Common myeloid progenitor, CD34-positive (primary cell): Measurements from ENCODE around the gene SDK2.

ENCODE experiments used
- CTCF ChIA-PET: fragments of 350-600 bp; sonication (Branson Sonifier 250); formaldehyde crosslinking; loops from one replicate; lab custom pipeline; 2021; ENCODE audit warnings: antibody characterized with exemption; lab: Charles Lee
- POLR2A ChIA-PET: fragments of 350-600 bp; sonication (Branson Sonifier 250); formaldehyde crosslinking; loops from one replicate; lab custom pipeline; 2021; ENCODE audit warnings: antibody characterized with exemption; lab: Charles Lee
- DNase-seq, 3 donors: peaks; one replicate each; pipeline versions ENCODE4 v3.0.0 to v3.0.0-alpha.2; 2013
- H3K27ac ChIP-seq, 2 experiments: 1 replicate in 1 of 2; 2 replicates in 1 of 2; pipeline ENCODE4 v1.7.0; 2013; ENCODE audit warnings: inconsistent platforms in 2 of 2, low read length in 2 of 2, mild to moderate bottlenecking in 2 of 2, low read depth in 1 of 2, moderate library complexity in 1 of 2; ENCODE audit not compliant: severe bottlenecking in 2 of 2, insufficient read depth in 1 of 2, poor library complexity in 1 of 2
- H3K27me3 ChIP-seq, 5 experiments: replicated peaks in 2 of 5; 1 replicate in 3 of 5; 2 replicates in 2 of 5; pipeline versions ENCODE4 v1.6.1 to v1.7.0; 2013; ENCODE audit warnings: low read length in 4 of 5, mild to moderate bottlenecking in 2 of 5, moderate library complexity in 2 of 5, inconsistent platforms in 1 of 5; ENCODE audit not compliant: insufficient read depth in 5 of 5, control insufficient read depth in 4 of 5
- H3K36me3 ChIP-seq, 4 experiments: 1 replicate in 2 of 4; 2 replicates in 2 of 4; pipeline versions ENCODE4 v1.6.1 to v1.7.0; 2013; ENCODE audit warnings: low read length in 3 of 4, control low read depth in 1 of 4, mild to moderate bottlenecking in 1 of 4; ENCODE audit not compliant: control insufficient read depth in 4 of 4, insufficient read depth in 4 of 4
- H3K4me1 ChIP-seq, 4 experiments: 1 replicate in 3 of 4; 2 replicates in 1 of 4; pipeline versions ENCODE4 v1.6.1 to v1.7.1; 2013; ENCODE audit warnings: low read length in 3 of 4, mild to moderate bottlenecking in 3 of 4, control low read depth in 1 of 4, inconsistent platforms in 1 of 4, moderate library complexity in 1 of 4; ENCODE audit not compliant: control insufficient read depth in 4 of 4, insufficient read depth in 4 of 4; ENCODE audit errors: control extremely low read depth in 1 of 4
- H3K4me3 ChIP-seq, 7 experiments: 1 replicate in 4 of 7; 2 replicates in 3 of 7; pipeline versions ENCODE4 v1.5.1 to v1.7.0; 2013; ENCODE audit warnings: mild to moderate bottlenecking in 7 of 7, low read length in 6 of 7, moderate library complexity in 6 of 7, inconsistent platforms in 2 of 7, low read depth in 2 of 7, control low read depth in 1 of 7; ENCODE audit not compliant: insufficient read depth in 4 of 7, control insufficient read depth in 1 of 7; ENCODE audit errors: extremely low read depth in 1 of 7
- H3K9me3 ChIP-seq, 5 experiments: 1 replicate in 4 of 5; 2 replicates in 1 of 5; pipeline versions ENCODE4 v1.6.1 to v1.7.1; 2013; ENCODE audit warnings: low read length in 4 of 5, mild to moderate bottlenecking in 2 of 5, inconsistent platforms in 1 of 5, low read depth in 1 of 5, moderate library complexity in 1 of 5; ENCODE audit not compliant: control insufficient read depth in 4 of 5, insufficient read depth in 2 of 5; ENCODE audit errors: control extremely low read depth in 1 of 5
- WGBS: methylation state at CpG from one replicate; pipeline ENCODE4 v1.1.5; 2013; ENCODE audit not compliant: insufficient coverage; 5-methylcytosine and 5-hydroxymethylcytosine counted together

SDK2 gene

GRCh38 chr17:73354423-73355284 lies 289.6 kb downstream of the SDK2 start:
- CTCF ChIA-PET = interaction anchor here (1.5 to 1.8 kb wide), 2 partner anchors 12 to 15 kb away, joined by 4 to 6 read pairs; no protein-coding TSS in a partner anchor
- 97% methylated on average over 16 of the region's 21 CpGs for WGBS

GRCh38 chr17:73352261-73352660 lies 292.0 kb downstream of the SDK2 start:
- ChIA-PET POLR2A (no interaction called here), CTCF (no interaction called here)

More at GRCh38 chr17:73354423-73355284, 289.6 kb downstream of the SDK2 start:
- Histone ChIP-seq H3K4me1 (no peaks in the 10 kb centered on the region), H3K4me3 (no peak overlapping the region), H3K27ac (no peak overlapping the region), H3K9me3 (no peaks in the 10 kb centered on the region), H3K36me3 (peaks cover 0 to 10% (median 0%) of the 10 kb centered on the region in 4 experiments), H3K27me3 (no peaks in the 10 kb centered on the region)
- POLR2A ChIA-PET = no interaction called here
- no peak for DNase-seq

GRCh38 chr17:73351764-73352163 lies 292.5 kb downstream of the SDK2 start:
- ChIA-PET POLR2A (no interaction called here), CTCF (no interaction called here)
- H3K9me3 ChIP-seq = no peaks in the 10 kb centered on the region

More at GRCh38 chr17:73352261-73352660, 292.0 kb downstream of the SDK2 start:
- no peak overlapping the region for H3K4me3 ChIP-seq
- H3K4me1 ChIP-seq = no peaks in the 10 kb centered on the region
- no peak for DNase-seq
- H3K27ac ChIP-seq = no peak overlapping the region
- H3K9me3 ChIP-seq = no peaks in the 10 kb centered on the region
- H3K36me3 ChIP-seq = peaks cover 0 to 15% (median 0%) of the 10 kb centered on the region in 4 experiments
- 96% methylated on average over 12 of the region's 13 CpGs for WGBS
- H3K27me3 ChIP-seq = no peaks in the 10 kb centered on the region

GRCh38 chr17:73350864-73351263 lies 293.4 kb downstream of the SDK2 start:
- ChIA-PET CTCF (no interaction called here), POLR2A (no interaction called here)
- Histone ChIP-seq H3K4me3 (no peak overlapping the region), H3K27me3 (no peaks in the 10 kb centered on the region), H3K9me3 (no peaks in the 10 kb centered on the region), H3K36me3 (peaks cover 0 to 12% (median 0%) of the 10 kb centered on the region in 4 experiments), H3K27ac (no peak overlapping the region), H3K4me1 (no peaks in the 10 kb centered on the region)
- WGBS = 100% methylated on average over 1 of the region's 5 CpGs
- no peak for DNase-seq

More at GRCh38 chr17:73351764-73352163, 292.5 kb downstream of the SDK2 start:
- no peak for DNase-seq
- Histone ChIP-seq H3K4me3 (no peak overlapping the region), H3K4me1 (no peaks in the 10 kb centered on the region), H3K27ac (no peak overlapping the region), H3K27me3 (no peaks in the 10 kb centered on the region), H3K36me3 (peaks cover 0 to 15% (median 0%) of the 10 kb centered on the region in 4 experiments)
- WGBS = 90% methylated on average over 2 of the region's 3 CpGs

- POLR2A ChIA-PET = interaction anchor here (1.1 kb wide), 1 partner anchor 27 kb away, joined by 3 read pairs; no protein-coding TSS in a partner anchor
- H3K4me3 ChIP-seq = no peak overlapping the region
- 99% methylated on average over 9 of the region's 9 CpGs for WGBS
- peaks cover 0 to 11% (median 0%) of the 10 kb centered on the region in 4 experiments for H3K36me3 ChIP-seq
- no peak overlapping the region for H3K27ac ChIP-seq
- CTCF ChIA-PET = interaction anchor here (1.0 to 1.3 kb wide), 3 partner anchors 8 to 58 kb away, joined by 3 to 4 read pairs (median 3); no protein-coding TSS in a partner anchor
- no peaks in the 10 kb centered on the region for H3K9me3 ChIP-seq
- DNase-seq = no peak
- no peaks in the 10 kb centered on the region for H3K4me1 ChIP-seq
- H3K27me3 ChIP-seq = no peaks in the 10 kb centered on the region
Observed at GRCh38 chr17:73349647-73350046, 294.6 kb downstream of the SDK2 start.

GRCh38 chr17:73349138-73349537 lies 295.1 kb downstream of the SDK2 start:
- ChIA-PET POLR2A (interaction anchor here (1.1 kb wide), 1 partner anchor 27 kb away, joined by 3 read pairs; no protein-coding TSS in a partner anchor), CTCF (interaction anchor here (1.0 to 1.3 kb wide), 3 partner anchors 8 to 58 kb away, joined by 3 to 4 read pairs (median 3); no protein-coding TSS in a partner anchor)
- DNase-seq = no peak
- Histone ChIP-seq H3K27me3 (no peaks in the 10 kb centered on the region), H3K9me3 (no peaks in the 10 kb centered on the region), H3K27ac (no peak overlapping the region), H3K4me3 (no peak overlapping the region), H3K36me3 (peaks cover 0 to 11% (median 0%) of the 10 kb centered on the region in 4 experiments), H3K4me1 (no peaks in the 10 kb centered on the region)
- 96% methylated on average over 4 of the region's 6 CpGs for WGBS

- no peak for DNase-seq
- WGBS = 63% methylated on average over 3 of the region's 4 CpGs
- CTCF ChIA-PET = interaction anchor here (1.2 kb wide), 1 partner anchor 57 kb away, joined by 3 read pairs; no protein-coding TSS in a partner anchor
- Histone ChIP-seq H3K4me3 (no peak overlapping the region), H3K9me3 (no peaks in the 10 kb centered on the region), H3K36me3 (peaks cover 0 to 11% (median 0%) of the 10 kb centered on the region in 4 experiments), H3K27ac (no peak overlapping the region), H3K27me3 (no peaks in the 10 kb centered on the region), H3K4me1 (no peaks in the 10 kb centered on the region)
- POLR2A ChIA-PET = interaction anchor here (1.1 kb wide), 1 partner anchor 28 kb away, joined by 3 read pairs; no protein-coding TSS in a partner anchor
Observed at GRCh38 chr17:73348829-73349095, 295.5 kb downstream of the SDK2 start.
